HEK293 (cell line): Measurements from ENCODE around the gene MCRIP2.

ENCODE experiments used
- CTCF ChIP-seq: fragments of 450-650 bp; formaldehyde crosslinking; IDR thresholded peaks from 2 replicates; pipeline ENCODE4 v1.5.1; 2016; ENCODE audit warnings: missing biosample characterization, missing genetic modification characterization
- HOXC10 ChIP-seq: sonication (generic); formaldehyde crosslinking; IDR thresholded peaks from 2 replicates; pipeline ENCODE4 v1.8.1; 2023; ENCODE audit warnings: mild to moderate bottlenecking, missing genetic modification reagents
- IKZF3 ChIP-seq: fragments of 450-650 bp; IDR thresholded peaks from 2 replicates; pipeline ENCODE4 v1.5.0; 2018; ENCODE audit warnings: missing biosample characterization, mild to moderate bottlenecking, missing genetic modification characterization, moderate library complexity
- KLF10 ChIP-seq: fragments of 450-650 bp; IDR thresholded peaks from 2 replicates; pipeline ENCODE4 v1.5.1; 2018; ENCODE audit warnings: missing biosample characterization, mild to moderate bottlenecking, missing genetic modification characterization
- KLF16 ChIP-seq: fragments of 450-650 bp; formaldehyde crosslinking; IDR thresholded peaks from 2 replicates; pipeline ENCODE4 v1.5.1; 2017; ENCODE audit warnings: missing biosample characterization, missing genetic modification characterization
- KLF7 ChIP-seq: fragments of 450-650 bp; formaldehyde crosslinking; IDR thresholded peaks from 2 replicates; pipeline ENCODE4 v1.5.1; 2016; ENCODE audit warnings: missing biosample characterization, missing genetic modification characterization, borderline replicate concordance
- KLF9 ChIP-seq: fragments of 450-650 bp; formaldehyde crosslinking; IDR thresholded peaks from 2 replicates; pipeline ENCODE4 v1.5.1; 2016; ENCODE audit warnings: missing biosample characterization, missing genetic modification characterization, low read depth
- OSR2 ChIP-seq: fragments of 450-650 bp; formaldehyde crosslinking; IDR thresholded peaks from 2 replicates; pipeline ENCODE4 v1.5.1; 2016; ENCODE audit warnings: missing biosample characterization, missing genetic modification characterization
- TRIM28 ChIP-seq: IDR thresholded peaks from 2 replicates; pipeline ENCODE4 v1.6.1; 2011; ENCODE audit warnings: low read length, control low read depth, borderline replicate concordance
- ZBTB7A ChIP-seq: fragments of 450-650 bp; formaldehyde crosslinking; IDR thresholded peaks from 2 replicates; pipeline ENCODE4 v1.5.1; 2016; ENCODE audit warnings: low read depth, missing biosample characterization, missing genetic modification characterization
- ZBTB8A ChIP-seq: fragments of 450-650 bp; formaldehyde crosslinking; IDR thresholded peaks from 2 replicates; pipeline ENCODE4 v1.5.1; 2016; ENCODE audit warnings: missing biosample characterization, missing genetic modification characterization
- ZFHX2 ChIP-seq: fragments of 450-650 bp; formaldehyde crosslinking; conservative IDR thresholded peaks from 2 replicates; pipeline ENCODE4 v1.5.1; 2016; ENCODE audit warnings: missing biosample characterization, missing genetic modification characterization
- ZFP69B ChIP-seq: fragments of 450-650 bp; formaldehyde crosslinking; IDR thresholded peaks from 2 replicates; pipeline ENCODE4 v1.5.1; 2016; ENCODE audit warnings: missing biosample characterization, missing genetic modification characterization
- ZNF169 ChIP-seq: fragments of 450-650 bp; formaldehyde crosslinking; IDR thresholded peaks from 2 replicates; pipeline ENCODE4 v1.5.1; 2016; ENCODE audit warnings: missing biosample characterization, missing genetic modification characterization
- ZNF2 ChIP-seq: fragments of 450-650 bp; formaldehyde crosslinking; IDR thresholded peaks from 2 replicates; pipeline ENCODE4 v1.5.1; 2016; ENCODE audit warnings: missing biosample characterization, missing genetic modification characterization
- ZNF292 ChIP-seq: fragments of 450-650 bp; formaldehyde crosslinking; IDR thresholded peaks from 2 replicates; pipeline ENCODE4 v1.5.1; 2016; ENCODE audit warnings: low read depth, missing biosample characterization, missing genetic modification characterization, borderline replicate concordance
- ZNF366 ChIP-seq: fragments of 450-650 bp; formaldehyde crosslinking; conservative IDR thresholded peaks from 2 replicates; pipeline ENCODE4 v1.5.1; 2016; ENCODE audit warnings: missing biosample characterization, missing genetic modification characterization
- ZNF37A ChIP-seq: fragments of 450-650 bp; IDR thresholded peaks from 2 replicates; pipeline ENCODE4 v1.5.1; 2018; ENCODE audit warnings: missing biosample characterization, missing genetic modification characterization
- ZNF449 ChIP-seq: fragments of 450-650 bp; formaldehyde crosslinking; IDR thresholded peaks from 2 replicates; pipeline ENCODE4 v1.5.1; 2017; ENCODE audit warnings: missing biosample characterization, mild to moderate bottlenecking, missing genetic modification characterization, moderate library complexity
- ZNF473 ChIP-seq: fragments of 450-650 bp; formaldehyde crosslinking; IDR thresholded peaks from 2 replicates; pipeline ENCODE4 v1.5.1; 2017; ENCODE audit warnings: missing biosample characterization, missing genetic modification characterization
- ZNF530 ChIP-seq: fragments of 450-650 bp; formaldehyde crosslinking; IDR thresholded peaks from 2 replicates; pipeline ENCODE4 v1.5.1; 2016; ENCODE audit warnings: low read depth, missing biosample characterization, missing genetic modification characterization
- ZNF639 ChIP-seq: fragments of 450-650 bp; formaldehyde crosslinking; IDR thresholded peaks from 2 replicates; pipeline ENCODE4 v1.5.1; 2016; ENCODE audit warnings: missing biosample characterization, missing genetic modification characterization
- ZNF664 ChIP-seq: fragments of 450-650 bp; formaldehyde crosslinking; IDR thresholded peaks from 2 replicates; pipeline ENCODE4 v1.5.1; 2016; ENCODE audit warnings: missing biosample characterization, missing genetic modification characterization
- ZNF76 ChIP-seq: fragments of 450-650 bp; formaldehyde crosslinking; IDR thresholded peaks from 2 replicates; pipeline ENCODE4; 2016; ENCODE audit warnings: low read depth, missing biosample characterization, missing genetic modification characterization, borderline replicate concordance
- ZNF837 ChIP-seq: fragments of 450-650 bp; formaldehyde crosslinking; IDR thresholded peaks from 2 replicates; pipeline ENCODE4 v1.5.1; 2016; ENCODE audit warnings: missing biosample characterization, missing genetic modification characterization
- ZSCAN16 ChIP-seq: fragments of 450-650 bp; formaldehyde crosslinking; IDR thresholded peaks from 2 replicates; pipeline ENCODE4 v1.5.1; 2016; ENCODE audit warnings: missing biosample characterization, missing genetic modification characterization
- ZSCAN30 ChIP-seq: fragments of 450-650 bp; IDR thresholded peaks from 2 replicates; pipeline ENCODE4 v1.5.1; 2018; ENCODE audit warnings: missing biosample characterization, mild to moderate bottlenecking, missing genetic modification characterization, moderate library complexity
- TF ChIP-seq, protein P1 (sequence below): fragments of 450-650 bp; formaldehyde crosslinking; IDR thresholded peaks from 2 replicates; pipeline ENCODE4 v1.5.1; 2016; ENCODE audit warnings: missing biosample characterization, missing genetic modification characterization
- TF ChIP-seq, protein P2 (sequence below): fragments of 450-650 bp; formaldehyde crosslinking; IDR thresholded peaks from 2 replicates; pipeline ENCODE4 v1.5.1; 2016; ENCODE audit warnings: missing biosample characterization, missing genetic modification characterization
- TF ChIP-seq, protein P3 (sequence below): fragments of 450-650 bp; formaldehyde crosslinking; IDR thresholded peaks from 2 replicates; pipeline ENCODE4 v1.5.1; 2016; ENCODE audit warnings: missing biosample characterization, missing genetic modification characterization

The MCRIP2 gene

DNA sequence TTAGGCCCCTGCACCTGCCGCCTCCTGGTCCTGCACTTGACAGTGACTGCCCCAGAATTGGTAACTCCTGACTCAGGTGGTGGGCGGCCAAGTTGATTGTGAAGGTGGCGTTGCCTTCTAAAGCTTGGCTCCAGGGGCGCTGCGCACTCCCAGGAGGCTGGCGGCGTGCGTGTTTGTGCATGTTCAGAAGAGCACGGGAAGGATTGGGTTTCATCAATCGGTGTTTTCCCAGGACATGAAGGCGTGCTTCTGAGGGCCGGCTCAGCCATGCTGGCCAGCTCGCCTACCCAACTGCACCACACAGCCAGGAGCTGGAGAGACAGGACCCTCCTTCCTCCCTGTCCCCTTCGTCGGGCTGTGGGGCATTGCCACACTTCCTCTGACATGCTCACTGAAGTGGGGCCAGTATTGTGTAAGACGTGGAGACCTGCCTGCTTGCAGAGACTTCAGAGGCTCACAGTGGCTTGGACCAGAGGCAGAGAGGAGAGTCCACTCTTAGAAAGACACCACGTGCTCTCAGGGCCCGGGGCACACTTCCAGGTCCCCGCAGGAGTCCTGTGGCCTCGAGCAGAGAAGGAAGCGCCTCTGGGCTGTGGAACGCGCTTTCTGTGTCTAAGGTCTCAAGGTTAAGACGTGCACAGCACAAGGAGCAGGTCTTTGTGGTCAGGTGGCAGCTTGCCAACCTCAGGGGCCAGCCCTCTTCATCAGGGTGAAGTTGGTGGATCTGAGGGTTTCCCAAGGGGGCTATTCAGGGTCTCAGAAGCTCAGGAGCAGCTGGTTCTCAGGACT is 48.9 kb upstream of the MCRIP2 start (continued):
- TF ChIP-seq ZBTB7A (no peak), TRIM28 (peak; percentile 60; the same call in 1 of the 2 replicates), ZSCAN30 (tag by site-specific recombination) (peak; percentile 63), ZNF2 (tag by site-specific recombination) (peak; percentile 57; the same call in 1 of the 2 replicates), ZNF664 (tag by site-specific recombination) (no peak), KLF9 (no peak; the same call in 1 of the 2 replicates), ZNF292 (tag by site-specific recombination) (no peak), ZNF76 (tag by site-specific recombination) (peak; percentile 27; the same call in 1 of the 2 replicates), ZBTB8A (tag by site-specific recombination) (peak; percentile 85), ZNF473 (tag by site-specific recombination) (no peak), ZSCAN16 (tag by site-specific recombination) (no peak), ZNF530 (tag by site-specific recombination) (no peak), KLF10 (tag by site-specific recombination) (peak; percentile 30; the same call in 1 of the 2 replicates), ZNF366 (tag by site-specific recombination) (peak; percentile 44; the same call in 1 of the 2 replicates), IKZF3 (tag by site-specific recombination) (peak; percentile 74), ZNF449 (no peak), KLF16 (tag by site-specific recombination) (0 out of 2 replicates have a peak, but pooled peaks have one; percentile 29), ZNF37A (tag by site-specific recombination) (no peak), ZNF639 (peak; percentile 67), ZFP69B (tag by site-specific recombination) (peak; percentile 58; the same call in 1 of the 2 replicates), HOXC10 (no peak), KLF7 (no peak), ZFHX2 (tag by site-specific recombination) (peak; percentile 90), CTCF (tag by site-specific recombination) (peak; percentile 88), OSR2 (tag by site-specific recombination) (0 out of 2 replicates have a peak, but pooled peaks have one; percentile 5), ZNF837 (tag by site-specific recombination) (no peak), ZNF169 (tag by site-specific recombination) (no peak)
- TF ChIP-seq, protein P1, sequence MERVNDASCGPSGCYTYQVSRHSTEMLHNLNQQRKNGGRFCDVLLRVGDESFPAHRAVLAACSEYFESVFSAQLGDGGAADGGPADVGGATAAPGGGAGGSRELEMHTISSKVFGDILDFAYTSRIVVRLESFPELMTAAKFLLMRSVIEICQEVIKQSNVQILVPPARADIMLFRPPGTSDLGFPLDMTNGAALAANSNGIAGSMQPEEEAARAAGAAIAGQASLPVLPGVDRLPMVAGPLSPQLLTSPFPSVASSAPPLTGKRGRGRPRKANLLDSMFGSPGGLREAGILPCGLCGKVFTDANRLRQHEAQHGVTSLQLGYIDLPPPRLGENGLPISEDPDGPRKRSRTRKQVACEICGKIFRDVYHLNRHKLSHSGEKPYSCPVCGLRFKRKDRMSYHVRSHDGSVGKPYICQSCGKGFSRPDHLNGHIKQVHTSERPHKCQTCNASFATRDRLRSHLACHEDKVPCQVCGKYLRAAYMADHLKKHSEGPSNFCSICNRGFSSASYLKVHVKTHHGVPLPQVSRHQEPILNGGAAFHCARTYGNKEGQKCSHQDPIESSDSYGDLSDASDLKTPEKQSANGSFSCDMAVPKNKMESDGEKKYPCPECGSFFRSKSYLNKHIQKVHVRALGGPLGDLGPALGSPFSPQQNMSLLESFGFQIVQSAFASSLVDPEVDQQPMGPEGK (tag by site-specific recombination): peak; percentile 54
- TF ChIP-seq, protein P2, sequence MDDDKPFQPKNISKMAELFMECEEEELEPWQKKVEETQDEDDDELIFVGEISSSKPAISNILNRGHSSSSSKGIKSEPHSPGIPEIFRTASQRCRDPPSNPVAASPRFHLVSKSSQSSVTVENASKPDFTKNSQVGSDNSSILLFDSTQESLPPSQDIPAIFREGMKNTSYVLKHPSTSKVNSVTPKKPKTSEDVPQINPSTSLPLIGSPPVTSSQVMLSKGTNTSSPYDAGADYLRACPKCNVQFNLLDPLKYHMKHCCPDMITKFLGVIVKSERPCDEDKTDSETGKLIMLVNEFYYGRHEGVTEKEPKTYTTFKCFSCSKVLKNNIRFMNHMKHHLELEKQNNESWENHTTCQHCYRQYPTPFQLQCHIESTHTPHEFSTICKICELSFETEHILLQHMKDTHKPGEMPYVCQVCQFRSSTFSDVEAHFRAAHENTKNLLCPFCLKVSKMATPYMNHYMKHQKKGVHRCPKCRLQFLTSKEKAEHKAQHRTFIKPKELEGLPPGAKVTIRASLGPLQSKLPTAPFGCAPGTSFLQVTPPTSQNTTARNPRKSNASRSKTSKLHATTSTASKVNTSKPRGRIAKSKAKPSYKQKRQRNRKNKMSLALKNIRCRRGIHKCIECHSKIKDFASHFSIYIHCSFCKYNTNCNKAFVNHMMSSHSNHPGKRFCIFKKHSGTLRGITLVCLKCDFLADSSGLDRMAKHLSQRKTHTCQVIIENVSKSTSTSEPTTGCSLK (tag by site-specific recombination): no peak
- TF ChIP-seq, protein P3, sequence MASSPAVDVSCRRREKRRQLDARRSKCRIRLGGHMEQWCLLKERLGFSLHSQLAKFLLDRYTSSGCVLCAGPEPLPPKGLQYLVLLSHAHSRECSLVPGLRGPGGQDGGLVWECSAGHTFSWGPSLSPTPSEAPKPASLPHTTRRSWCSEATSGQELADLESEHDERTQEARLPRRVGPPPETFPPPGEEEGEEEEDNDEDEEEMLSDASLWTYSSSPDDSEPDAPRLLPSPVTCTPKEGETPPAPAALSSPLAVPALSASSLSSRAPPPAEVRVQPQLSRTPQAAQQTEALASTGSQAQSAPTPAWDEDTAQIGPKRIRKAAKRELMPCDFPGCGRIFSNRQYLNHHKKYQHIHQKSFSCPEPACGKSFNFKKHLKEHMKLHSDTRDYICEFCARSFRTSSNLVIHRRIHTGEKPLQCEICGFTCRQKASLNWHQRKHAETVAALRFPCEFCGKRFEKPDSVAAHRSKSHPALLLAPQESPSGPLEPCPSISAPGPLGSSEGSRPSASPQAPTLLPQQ (tag by site-specific recombination): peak; percentile 77; the same call in 1 of the 2 replicates
